Activated naive CD4-positive, alpha-beta T cell (primary cell): ENCODE measurements around the gene WASF2.
"Not testable (repeated sequence)": the region's sequence is repeated elsewhere in the genome, so short reads cannot be mapped to it uniquely, and the experiment has no call there.

Source experiments
- DNase-seq, 4 experiments: peaks; one replicate each; lab custom pipeline; 2025; lab: John Stamatoyannopoulos, UW

Gene WASF2

GRCh38 chr1:27418326-27419185 is 71.4 kb downstream of the WASF2 start:
- no peak for DNase-seq

DNA sequence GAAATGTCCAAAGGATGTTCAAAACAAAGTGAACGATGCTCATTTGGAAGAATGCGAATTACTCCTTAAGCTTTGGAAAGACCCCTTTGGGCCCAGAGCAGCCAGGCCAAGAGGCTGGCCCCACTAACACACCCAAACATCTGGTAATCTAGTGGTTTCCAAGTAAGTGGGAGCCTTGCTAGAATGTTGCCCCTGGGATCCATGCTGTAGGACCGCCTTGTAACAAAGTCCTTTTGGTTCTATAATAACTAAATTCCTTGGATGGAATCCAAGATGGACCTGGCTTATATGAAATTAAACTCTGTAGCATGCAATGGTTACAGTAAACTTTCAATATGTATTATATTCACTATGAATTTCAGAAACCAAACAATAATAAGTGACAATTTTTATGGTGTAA is 72.3 kb downstream of the WASF2 start:
- DNase-seq = no peak

GRCh38 chr1:27416387-27417111 is 73.4 kb downstream of the WASF2 start:
- no peak for DNase-seq

GRCh38 chr1:27414091-27414490 is 75.9 kb downstream of the WASF2 start:
- DNase-seq = no peak

- DNase-seq = no peak
These were observed 77.0 kb downstream of the WASF2 start for GRCh38 chr1:27413004-27413403.

- no peak for DNase-seq
These were observed 77.5 kb downstream of the WASF2 start for GRCh38 chr1:27412502-27412901.

DNA sequence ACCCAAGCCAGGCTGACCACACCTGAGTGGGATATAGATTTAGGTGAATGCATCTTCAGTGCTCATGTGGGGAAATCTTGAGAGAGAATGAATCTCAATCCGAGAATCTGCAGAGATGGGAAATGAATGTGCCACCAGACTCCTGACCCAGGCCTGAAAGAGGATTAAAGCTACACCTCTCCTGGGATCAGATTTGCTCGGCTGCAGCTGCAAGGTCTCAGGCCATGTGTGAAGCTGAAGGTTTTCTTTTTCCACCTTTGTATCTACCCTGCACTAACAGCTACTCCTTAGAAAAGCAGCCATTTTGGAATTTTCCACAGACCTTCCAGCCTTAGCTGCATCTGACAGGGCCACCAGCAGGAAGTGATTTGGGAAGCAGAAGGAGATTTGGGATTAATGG is 79.3 kb downstream of the WASF2 start:
- DNase-seq = no peak

DNA sequence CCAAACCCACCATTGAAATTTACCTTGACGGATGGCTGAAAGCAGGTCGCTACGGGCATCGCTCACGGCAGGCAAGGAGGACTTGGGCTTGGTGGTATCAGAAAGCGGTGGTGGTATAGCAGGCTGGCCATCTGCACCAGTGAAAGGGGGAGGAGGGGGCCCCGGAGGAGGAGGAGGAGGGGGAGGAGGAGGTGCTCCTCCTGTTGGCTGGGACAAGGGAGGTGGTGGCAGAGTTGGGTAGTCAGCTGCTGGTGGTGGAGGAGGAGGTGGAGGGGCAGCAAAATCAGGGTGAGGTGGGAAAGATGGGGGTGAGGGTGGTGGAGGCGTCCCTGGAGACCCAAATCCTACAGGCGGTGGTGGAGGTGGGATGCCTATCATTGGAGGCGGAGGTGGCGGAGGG is 80.3 kb downstream of the WASF2 start:
- DNase-seq = no peak

GRCh38 chr1:27408151-27408550 is 81.8 kb downstream of the WASF2 start:
- no peak for DNase-seq

- DNase-seq = not testable (repeated sequence)
These were observed 83.2 kb downstream of the WASF2 start for GRCh38 chr1:27406791-27407190.

GRCh38 chr1:27406362-27406680 is 83.6 kb downstream of the WASF2 start:
- DNase-seq = no peak

- DNase-seq = not testable (repeated sequence)
These were observed 84.2 kb downstream of the WASF2 start for GRCh38 chr1:27405598-27406361.

- DNase-seq = no peak
These were observed 84.9 kb downstream of the WASF2 start for GRCh38 chr1:27405074-27405473.

DNA sequence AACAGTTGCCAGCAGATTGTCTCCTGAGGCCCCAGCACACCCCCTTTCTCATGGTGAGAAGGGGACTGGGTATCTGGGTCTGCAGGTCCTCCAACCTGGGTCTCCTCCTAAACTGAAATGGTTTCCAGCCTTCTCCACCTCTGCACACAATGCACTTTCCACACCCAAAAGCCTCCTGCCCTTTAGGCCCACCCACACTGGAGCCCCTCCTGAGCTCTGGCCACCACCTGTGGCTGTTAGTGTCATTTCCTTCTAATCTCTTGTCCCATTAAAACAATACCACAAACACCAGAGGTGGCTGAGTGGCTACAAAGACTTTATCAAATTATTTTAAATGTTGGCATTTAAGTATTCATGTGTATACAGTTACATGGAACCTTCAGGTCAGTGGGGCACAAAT is 86.0 kb downstream of the WASF2 start:
- no peak for DNase-seq

GRCh38 chr1:27403065-27403726 is 86.8 kb downstream of the WASF2 start:
- peak in 1 of 4 experiments; percentile 24 for DNase-seq

- DNase-seq = no peak
These were observed 87.6 kb downstream of the WASF2 start for GRCh38 chr1:27402349-27402754.

- DNase-seq = no peak
These were observed 89.0 kb downstream of the WASF2 start for GRCh38 chr1:27400963-27401341.

DNA sequence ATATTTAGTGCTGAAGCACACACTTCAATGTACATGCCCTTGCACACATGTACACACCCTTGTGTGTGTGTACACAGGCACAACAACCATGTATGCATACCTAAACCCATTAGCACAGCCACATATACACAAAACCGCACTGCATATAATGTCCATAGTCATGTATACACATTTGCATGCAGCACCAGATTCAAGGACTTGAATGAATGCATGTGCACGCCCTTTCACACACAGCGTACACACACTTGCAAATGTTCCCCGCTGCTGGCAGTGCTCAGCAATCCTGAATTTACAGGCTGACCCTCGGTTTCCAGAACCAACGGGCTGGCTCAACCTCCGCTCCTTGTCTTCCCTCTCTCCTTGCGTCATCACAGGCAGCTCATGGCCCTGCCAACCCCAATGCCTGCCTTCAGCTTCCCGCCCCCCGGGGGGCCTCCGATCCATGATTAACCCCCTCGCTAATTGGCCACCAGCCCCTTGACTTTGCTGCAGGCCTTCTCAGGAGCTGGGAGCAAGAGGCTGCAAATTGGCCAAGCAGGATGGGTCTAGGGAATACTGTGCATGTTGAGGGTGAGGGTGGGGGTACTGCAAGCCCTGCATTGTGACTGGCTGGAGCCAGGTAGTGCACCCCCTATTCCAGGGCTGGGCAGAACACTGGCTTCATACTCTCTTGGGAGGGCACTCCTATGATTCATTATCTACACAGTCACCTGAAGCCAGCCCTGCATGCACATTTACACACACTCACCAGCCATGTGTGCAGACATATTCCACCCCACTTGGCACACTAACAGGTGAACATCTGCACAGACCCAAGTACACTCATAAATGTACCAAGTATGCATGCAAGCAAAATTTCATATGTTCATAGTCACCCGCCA is 89.6 kb downstream of the WASF2 start:
- DNase-seq = no peak

- DNase-seq = no peak
These were observed 90.5 kb downstream of the WASF2 start for GRCh38 chr1:27399251-27400025.

GRCh38 chr1:27398405-27399149 is 91.4 kb downstream of the WASF2 start:
- DNase-seq = no peak
